ENCODE data around the gene PRKCZ.

DNA sequence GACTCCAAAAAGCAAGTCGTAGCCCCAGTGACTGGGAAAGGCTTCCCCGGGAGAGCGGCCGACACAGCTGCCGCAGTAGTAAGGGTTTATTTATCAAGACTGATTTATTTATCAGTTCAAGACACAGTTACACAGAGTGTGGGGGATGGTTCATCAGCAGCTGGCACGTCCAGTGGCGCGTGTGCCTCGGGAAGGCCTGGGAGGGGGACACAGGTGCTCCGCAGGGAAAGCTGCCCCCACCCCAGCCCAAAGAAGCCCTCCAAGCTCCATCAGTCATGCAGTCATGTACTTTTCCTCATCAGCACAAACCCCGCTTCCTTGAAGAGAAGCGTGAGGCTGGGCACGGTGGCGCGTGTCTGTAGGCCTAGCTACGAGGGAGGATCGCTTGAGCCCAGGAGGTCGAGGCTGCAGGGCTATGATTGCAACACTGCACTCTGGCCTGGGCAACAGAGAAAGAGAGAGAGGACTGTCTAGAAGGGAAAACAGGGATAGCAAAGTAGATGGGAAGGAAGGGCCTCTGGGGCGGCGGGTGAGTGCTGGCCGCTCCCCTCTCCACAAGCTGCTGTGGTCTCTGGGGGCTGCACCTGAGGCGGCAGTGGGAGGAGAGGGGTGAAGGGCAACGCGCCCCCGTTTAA, 53.2 kb downstream of the PRKCZ start:
- TF ChIP-seq EZH2phosphoT487 (IDR thresholded peaks at IDR 0.05; ENCODE audit: insufficient read depth, low read depth): no peak
- no peak for TF ChIP-seq EZH2 (IDR thresholded peaks at IDR 0.05; ENCODE audit: insufficient read depth, poor library complexity, severe bottlenecking)

Measured in GM23248 (cell line).